Ishikawa (cell line): Measurements from ENCODE around the gene DNTTIP2.

Experiments used
- FOXM1 ChIP-seq: IDR thresholded peaks from 2 replicates; pipeline ENCODE4 v1.6.1; 2012; ENCODE audit warnings: low read depth, borderline replicate concordance
- NFIC ChIP-seq: IDR thresholded peaks from 2 replicates; pipeline ENCODE4 v1.6.1; 2012
- RAD21 ChIP-seq: IDR thresholded peaks from 2 replicates; pipeline ENCODE4 v1.6.1; 2012; ENCODE audit warnings: low read depth

GRCh38 chr1:93874025-93874651, 4.9 kb downstream of the DNTTIP2 start:
- TF ChIP-seq RAD21 (peak; percentile 43; the same call in 1 of the 2 replicates), NFIC (no peak), FOXM1 (no peak)
